ENCODE results near the gene RBFOX2. TPM values are rescaled to one million over a fixed set of nuclear protein-coding genes. Genes with fewer than 3 reads are reported as not detected.
"Not testable (repeated sequence)": the region's sequence is repeated elsewhere in the genome, so short reads cannot be mapped to it uniquely, and the experiment has no call there.

The RBFOX2 gene
- total RNA-seq, 4 donors from 2014 or later = 103 to 139 (median 108) TPM

DNA sequence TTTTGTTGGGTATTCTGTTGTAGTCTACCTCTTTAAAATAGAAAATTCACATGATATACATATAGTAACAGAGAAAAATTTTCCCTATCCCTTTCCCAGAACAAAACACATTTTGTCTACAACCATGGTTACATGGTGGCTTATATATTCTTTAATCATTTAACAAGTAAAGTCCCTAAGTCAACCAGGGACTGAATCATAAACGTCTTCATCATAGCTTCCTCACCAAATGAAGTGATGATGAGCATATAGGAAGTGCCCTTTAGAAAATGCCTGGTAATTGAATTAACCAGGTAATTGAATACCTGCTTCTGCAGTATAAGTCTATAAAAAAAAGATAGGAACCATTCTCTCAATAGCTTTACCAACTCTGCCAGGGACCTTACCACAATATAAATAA is 209.7 kb downstream of the RBFOX2 start:
- no peak for DNase-seq
- TF ChIP-seq POLR2A (IDR thresholded peaks at IDR 0.05) = no peak
- TF ChIP-seq, protein P1, sequence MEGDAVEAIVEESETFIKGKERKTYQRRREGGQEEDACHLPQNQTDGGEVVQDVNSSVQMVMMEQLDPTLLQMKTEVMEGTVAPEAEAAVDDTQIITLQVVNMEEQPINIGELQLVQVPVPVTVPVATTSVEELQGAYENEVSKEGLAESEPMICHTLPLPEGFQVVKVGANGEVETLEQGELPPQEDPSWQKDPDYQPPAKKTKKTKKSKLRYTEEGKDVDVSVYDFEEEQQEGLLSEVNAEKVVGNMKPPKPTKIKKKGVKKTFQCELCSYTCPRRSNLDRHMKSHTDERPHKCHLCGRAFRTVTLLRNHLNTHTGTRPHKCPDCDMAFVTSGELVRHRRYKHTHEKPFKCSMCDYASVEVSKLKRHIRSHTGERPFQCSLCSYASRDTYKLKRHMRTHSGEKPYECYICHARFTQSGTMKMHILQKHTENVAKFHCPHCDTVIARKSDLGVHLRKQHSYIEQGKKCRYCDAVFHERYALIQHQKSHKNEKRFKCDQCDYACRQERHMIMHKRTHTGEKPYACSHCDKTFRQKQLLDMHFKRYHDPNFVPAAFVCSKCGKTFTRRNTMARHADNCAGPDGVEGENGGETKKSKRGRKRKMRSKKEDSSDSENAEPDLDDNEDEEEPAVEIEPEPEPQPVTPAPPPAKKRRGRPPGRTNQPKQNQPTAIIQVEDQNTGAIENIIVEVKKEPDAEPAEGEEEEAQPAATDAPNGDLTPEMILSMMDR (IDR thresholded peaks at IDR 0.05) = no peak
- intact Hi-C loops (cut with DNase I) = no loop called here
- Histone ChIP-seq H3K27me3 (no peaks in the 10 kb centered on the region), H3K27ac (no peak overlapping the region), H3K36me3 (no peaks in the 10 kb centered on the region), H3K4me3 (replicated peaks in 1 of 3) (no peak overlapping the region), H3K4me1 (peaks cover 24 to 45% of the 10 kb centered on the region in 2 donors), H3K9me3 (no peaks in the 10 kb centered on the region)
- WGBS, 2 donors = 65 to 78% methylated on average over 1 of the region's 1 CpG

DNA sequence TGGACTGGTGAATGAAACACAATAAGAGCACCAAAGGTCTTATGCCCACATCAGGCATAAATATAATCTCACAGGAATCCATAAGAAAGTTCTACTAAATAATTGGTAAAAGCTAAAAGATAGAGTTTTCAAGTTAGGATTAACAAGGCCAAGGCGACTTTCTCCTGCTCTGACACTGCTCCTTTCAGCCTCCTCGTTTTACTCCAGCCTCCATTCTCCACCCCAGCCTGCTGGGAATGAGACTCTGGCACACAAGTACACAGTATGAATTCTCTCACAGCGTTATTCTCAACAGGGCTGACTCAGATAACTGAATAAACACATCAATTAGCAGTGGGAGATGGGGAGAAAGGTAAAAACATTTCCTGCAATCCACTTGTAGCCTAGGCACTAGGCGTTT is 216.0 kb downstream of the RBFOX2 start:
- intact Hi-C loops (cut with DNase I) = no loop called here
- Histone ChIP-seq H3K9me3 (no peaks in the 10 kb centered on the region), H3K4me1 (peaks cover 14 to 17% of the 10 kb centered on the region in 2 donors), H3K27me3 (no peaks in the 10 kb centered on the region), H3K4me3 (replicated peaks in 1 of 3) (no peak overlapping the region), H3K36me3 (peaks cover 0 to 15% of the 10 kb centered on the region in 2 donors), H3K27ac (no peak overlapping the region)
- DNase-seq = no peak
- TF ChIP-seq, protein P1 (IDR thresholded peaks at IDR 0.05) = no peak
- no peak for TF ChIP-seq POLR2A (IDR thresholded peaks at IDR 0.05)
- WGBS, 2 donors = 54 to 57% methylated on average over 4 of the region's 4 CpGs

DNA sequence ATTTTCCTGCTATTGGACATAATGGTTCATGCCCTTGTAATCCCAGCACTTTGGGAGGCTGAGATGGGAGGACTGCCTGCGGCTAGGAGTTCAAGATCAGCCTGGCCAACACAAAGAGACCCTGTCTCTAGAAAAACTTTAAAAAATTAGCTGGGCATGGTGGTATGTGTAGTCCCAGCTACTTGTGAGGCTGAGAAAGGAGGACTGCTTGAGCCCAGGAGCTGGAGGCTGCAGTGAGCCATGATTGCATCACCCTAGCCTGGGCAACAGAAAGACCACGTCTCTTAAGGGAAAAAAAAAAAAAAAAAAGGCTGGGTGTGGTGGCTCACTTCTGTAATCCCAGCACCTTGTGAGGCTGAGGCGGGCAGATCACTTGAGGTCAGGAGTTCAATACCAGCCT is 217.0 kb downstream of the RBFOX2 start:
- 89 to 95% methylated on average over 3 of the region's 3 CpGs for WGBS, 2 donors
- Histone ChIP-seq H3K36me3 (peaks cover 0 to 15% of the 10 kb centered on the region in 2 donors), H3K4me1 (peaks cover 12 to 14% of the 10 kb centered on the region in 2 donors), H3K4me3 (replicated peaks in 1 of 3) (no peak overlapping the region), H3K27ac (no peak overlapping the region), H3K27me3 (no peaks in the 10 kb centered on the region), H3K9me3 (no peaks in the 10 kb centered on the region)
- intact Hi-C loops (cut with DNase I) = no loop called here
- TF ChIP-seq POLR2A (IDR thresholded peaks at IDR 0.05) = no peak
- TF ChIP-seq, protein P1 (IDR thresholded peaks at IDR 0.05) = no peak
- DNase-seq = no peak

DNA sequence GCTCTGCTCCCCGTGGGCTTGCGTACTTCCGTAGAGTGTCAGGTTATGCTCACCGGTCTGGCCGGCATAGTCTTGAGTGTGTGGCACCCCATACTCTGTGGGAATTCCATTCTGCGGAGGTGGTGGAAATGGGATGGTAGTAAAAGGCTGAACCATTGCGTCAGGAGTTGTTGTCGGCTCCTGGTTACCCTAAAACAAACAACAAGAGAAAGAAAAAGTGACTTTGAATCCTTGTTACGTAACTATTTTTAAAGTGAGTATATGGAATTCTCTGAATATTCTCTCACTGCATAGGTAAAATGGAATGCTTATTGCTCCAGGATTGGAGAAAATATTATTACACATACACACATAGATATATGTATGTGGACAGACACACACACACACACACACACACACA is 218.8 kb downstream of the RBFOX2 start:
- no peaks in the 10 kb centered on the region for H3K9me3 ChIP-seq
- H3K4me3 ChIP-seq (replicated peaks in 1 of 3) = no peak overlapping the region
- H3K27me3 ChIP-seq = no peaks in the 10 kb centered on the region
- TF ChIP-seq, protein P1 (IDR thresholded peaks at IDR 0.05) = no peak
- no peak for TF ChIP-seq POLR2A (IDR thresholded peaks at IDR 0.05)
- no peaks in the 10 kb centered on the region for H3K4me1 ChIP-seq
- DNase-seq = no peak
- H3K27ac ChIP-seq = no peak overlapping the region
- peaks cover 0 to 15% of the 10 kb centered on the region in 2 donors for H3K36me3 ChIP-seq
- 93 to 95% methylated on average over 9 of the region's 9 CpGs for WGBS, 2 donors
- intact Hi-C loops (cut with DNase I) = no loop called here

DNA sequence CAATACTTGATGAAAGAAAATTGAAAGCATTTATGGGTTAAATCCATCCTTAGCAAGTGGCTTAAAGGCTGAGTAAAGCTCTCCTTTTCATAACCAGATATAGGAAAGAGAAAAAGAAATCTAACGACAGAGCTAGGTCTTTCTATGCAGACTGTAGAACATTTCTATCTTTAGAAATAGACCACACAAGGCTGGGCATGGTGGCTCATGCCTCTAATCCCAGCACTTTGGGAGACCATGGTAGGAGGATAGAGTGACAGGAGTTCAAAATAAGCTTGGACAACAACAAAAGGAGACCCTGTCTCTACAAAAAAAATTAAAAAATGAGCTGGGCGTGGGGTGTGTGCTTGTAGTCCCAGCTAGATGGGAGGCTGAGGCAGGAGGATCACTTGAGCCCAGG is 220.2 kb downstream of the RBFOX2 start:
- intact Hi-C loops (cut with DNase I) = no loop called here
- DNase-seq = no peak
- TF ChIP-seq POLR2A (IDR thresholded peaks at IDR 0.05) = no peak
- Histone ChIP-seq H3K36me3 (peaks cover 0 to 15% of the 10 kb centered on the region in 2 donors), H3K4me3 (replicated peaks in 1 of 3) (no peak overlapping the region), H3K27ac (no peak overlapping the region), H3K27me3 (no peaks in the 10 kb centered on the region), H3K4me1 (no peaks in the 10 kb centered on the region), H3K9me3 (no peaks in the 10 kb centered on the region)
- 79 to 85% methylated on average over 2 of the region's 2 CpGs for WGBS, 2 donors

DNA sequence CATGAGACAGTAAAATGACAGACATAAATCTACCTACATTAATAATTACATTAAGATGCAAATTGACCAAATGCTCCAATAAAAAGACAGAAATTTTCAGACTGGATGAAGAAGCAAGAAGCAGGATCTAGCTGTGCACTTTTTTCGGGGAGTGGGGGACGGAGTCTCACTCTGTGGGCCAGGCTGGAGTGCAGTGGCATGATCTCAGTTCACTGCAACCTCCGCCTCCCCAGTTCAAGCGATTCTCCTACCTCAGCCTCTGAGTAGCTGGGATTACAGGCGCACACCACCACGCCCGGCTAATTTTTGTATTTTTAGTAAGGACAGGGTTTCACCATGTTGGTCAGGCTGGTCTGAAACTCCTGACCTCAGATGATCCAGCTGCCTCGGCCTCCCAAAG is 222.0 kb downstream of the RBFOX2 start:
- H3K27me3 ChIP-seq; H3K4me1 ChIP-seq; H3K9me3 ChIP-seq; DNase-seq; intact Hi-C loops (cut with DNase I); H3K4me3 ChIP-seq (replicated peaks in 1 of 3); H3K27ac ChIP-seq: not testable (repeated sequence)
- 96% methylated on average over 8 of the region's 8 CpGs for WGBS, 2 donors
- peaks cover 0 to 15% of the 10 kb centered on the region in 2 donors for H3K36me3 ChIP-seq
